HG03159 (cell line): Measurements from ENCODE around the gene RGL1.
A peak's percentile ranks its signal among the peaks of the same experiment; 100 is the strongest.

Source experiments
- ATAC-seq: cut with Tn5 transposase; IDR thresholded peaks from one replicate; pipeline ENCODE4 v1.9.1; 2021; ENCODE audit warnings: mild to moderate bottlenecking, moderate library complexity; ENCODE audit not compliant: unreplicated experiment

Gene RGL1

GRCh38 chr1:183911285-183911684 lies 106.4 kb downstream of the RGL1 start:
- peak; percentile 77 for ATAC-seq

- peak; percentile 51 for ATAC-seq
Observed at GRCh38 chr1:183912265-183912886, 107.5 kb downstream of the RGL1 start.

- ATAC-seq: no peak
Observed at GRCh38 chr1:183913567-183913993, 108.7 kb downstream of the RGL1 start.

GRCh38 chr1:183914276-183914675 lies 109.4 kb downstream of the RGL1 start:
- ATAC-seq: no peak

GRCh38 chr1:183914891-183915290 lies 110.0 kb downstream of the RGL1 start:
- ATAC-seq: no peak

- ATAC-seq: peak; percentile 34
Observed at GRCh38 chr1:183915625-183916510, 110.9 kb downstream of the RGL1 start.

- ATAC-seq: no peak
Observed at GRCh38 chr1:183916574-183916973, 111.7 kb downstream of the RGL1 start.

GRCh38 chr1:183918589-183918988 lies 113.7 kb downstream of the RGL1 start:
- ATAC-seq: no peak

- no peak for ATAC-seq
Observed at GRCh38 chr1:183920651-183921050, 115.7 kb downstream of the RGL1 start.

- no peak for ATAC-seq
Observed at GRCh38 chr1:183922197-183922596, 117.3 kb downstream of the RGL1 start.

- ATAC-seq: no peak
Observed at GRCh38 chr1:183925947-183926346, 121.0 kb downstream of the RGL1 start.

GRCh38 chr1:183926983-183927382 lies 122.1 kb downstream of the RGL1 start:
- no peak for ATAC-seq

- no peak for ATAC-seq
Observed at GRCh38 chr1:183931646-183932271, 126.8 kb downstream of the RGL1 start.

- ATAC-seq: no peak
Observed at GRCh38 chr1:183932412-183932811, 127.5 kb downstream of the RGL1 start.

- ATAC-seq: no peak
Observed at GRCh38 chr1:183933528-183934179, 128.7 kb downstream of the RGL1 start.

GRCh38 chr1:183934314-183934713 lies 129.4 kb downstream of the RGL1 start:
- no peak for ATAC-seq

GRCh38 chr1:183936009-183936408 lies 131.1 kb downstream of the RGL1 start:
- no peak for ATAC-seq

GRCh38 chr1:183936791-183937190 lies 131.9 kb downstream of the RGL1 start:
- no peak for ATAC-seq

GRCh38 chr1:183937611-183938010 lies 132.7 kb downstream of the RGL1 start:
- ATAC-seq: no peak

- no peak for ATAC-seq
Observed at GRCh38 chr1:183941001-183941400, 136.1 kb downstream of the RGL1 start.
